NCI-H69 (cell line): ENCODE measurements around the gene AQP3.
"Not testable (repeated sequence)": the region's sequence is repeated elsewhere in the genome, so short reads cannot be mapped to it uniquely, and the experiment has no call there.

Experiments used
- DNase-seq: peaks from one replicate; lab custom pipeline; 2025; lab: John Stamatoyannopoulos, UW

The AQP3 gene

DNA sequence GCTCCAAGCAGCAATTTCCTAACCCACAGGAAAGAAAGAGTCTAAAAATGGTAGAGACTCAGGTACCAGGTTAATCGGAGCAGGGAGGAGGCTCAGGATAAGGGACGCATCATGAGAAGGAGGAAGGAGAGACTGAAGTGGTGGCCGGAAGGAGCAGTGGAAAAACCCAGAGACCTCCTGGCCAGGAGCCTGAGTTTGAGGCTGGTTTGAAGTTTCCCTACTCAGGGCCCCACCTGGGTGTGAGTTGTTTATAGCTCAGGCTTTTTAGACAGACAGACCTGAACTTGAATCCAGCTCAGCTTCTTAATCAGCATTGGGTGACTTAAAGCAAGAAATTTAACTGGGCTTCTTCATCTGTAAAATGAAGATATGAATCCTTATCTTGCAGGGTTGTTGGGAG, 33.1 kb downstream of the AQP3 start:
- no peak for DNase-seq

DNA sequence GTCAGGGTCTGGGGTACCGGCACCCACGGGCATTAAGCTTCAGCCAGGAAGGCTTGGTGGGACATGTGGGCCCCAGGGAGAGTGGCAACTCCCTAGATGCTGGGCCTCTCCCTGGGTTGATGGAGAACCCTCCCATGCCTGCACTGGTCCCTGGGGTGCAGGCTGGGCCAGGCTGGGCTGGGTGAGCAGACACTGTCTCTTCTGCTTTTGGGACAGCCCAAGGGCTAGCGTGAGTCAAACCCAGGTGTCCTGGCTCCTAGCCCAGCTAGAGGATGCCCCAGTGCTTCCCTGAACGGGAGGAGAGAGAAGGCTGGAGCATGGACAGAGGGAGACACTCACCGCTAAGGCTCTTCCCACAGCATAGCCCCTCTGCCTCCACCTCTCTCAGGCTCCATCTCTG, 39.3 kb downstream of the AQP3 start:
- no peak for DNase-seq

DNA sequence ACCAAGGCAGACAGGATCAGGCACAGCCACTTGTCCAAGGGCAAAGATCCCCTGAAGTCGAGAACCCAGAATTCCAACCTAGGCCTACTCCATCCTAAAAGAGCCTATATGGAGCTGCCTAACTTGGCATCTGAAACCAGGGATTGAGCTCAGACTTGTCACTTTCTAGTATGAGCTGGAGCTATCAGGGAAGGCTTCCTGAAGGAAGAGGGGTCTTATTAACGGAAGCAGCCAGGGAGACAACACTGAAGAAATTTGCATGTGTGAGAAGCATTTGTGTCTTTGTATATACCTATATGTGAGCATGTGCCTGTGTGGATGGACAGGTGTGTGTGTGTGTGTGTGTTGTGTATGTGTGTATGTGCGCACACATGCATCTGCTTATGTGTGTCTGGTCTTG, 40.3 kb downstream of the AQP3 start:
- DNase-seq, result no peak

DNA sequence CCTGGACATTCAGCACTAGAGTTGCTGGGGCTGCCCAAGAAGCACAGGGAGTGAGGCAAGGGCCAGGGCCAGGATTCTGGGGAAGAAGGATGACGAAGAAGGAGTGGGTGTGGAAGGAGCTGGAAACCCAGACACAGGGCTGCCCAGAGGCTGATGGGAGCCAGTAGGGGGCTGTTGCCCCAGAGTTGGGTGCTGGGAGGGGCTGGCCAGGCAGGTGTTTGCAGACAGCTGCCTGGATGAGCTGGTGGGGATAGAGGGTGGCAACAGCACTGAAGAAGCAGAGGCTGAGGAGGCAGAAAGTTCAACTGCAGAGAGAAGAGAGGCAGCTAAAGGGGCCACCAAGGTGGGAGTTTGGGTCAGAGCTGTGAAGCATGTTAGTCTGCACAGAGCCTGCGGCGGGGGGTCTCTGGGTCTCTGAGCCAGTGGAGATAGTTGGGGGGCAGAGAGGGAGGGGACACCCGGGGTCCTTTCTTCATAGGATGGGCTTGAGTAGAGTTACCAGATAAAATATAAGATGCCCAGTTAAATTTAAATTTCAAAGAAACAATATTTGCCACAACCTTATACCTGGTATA, 42.5 kb downstream of the AQP3 start:
- DNase-seq, result peak; percentile 23

DNA sequence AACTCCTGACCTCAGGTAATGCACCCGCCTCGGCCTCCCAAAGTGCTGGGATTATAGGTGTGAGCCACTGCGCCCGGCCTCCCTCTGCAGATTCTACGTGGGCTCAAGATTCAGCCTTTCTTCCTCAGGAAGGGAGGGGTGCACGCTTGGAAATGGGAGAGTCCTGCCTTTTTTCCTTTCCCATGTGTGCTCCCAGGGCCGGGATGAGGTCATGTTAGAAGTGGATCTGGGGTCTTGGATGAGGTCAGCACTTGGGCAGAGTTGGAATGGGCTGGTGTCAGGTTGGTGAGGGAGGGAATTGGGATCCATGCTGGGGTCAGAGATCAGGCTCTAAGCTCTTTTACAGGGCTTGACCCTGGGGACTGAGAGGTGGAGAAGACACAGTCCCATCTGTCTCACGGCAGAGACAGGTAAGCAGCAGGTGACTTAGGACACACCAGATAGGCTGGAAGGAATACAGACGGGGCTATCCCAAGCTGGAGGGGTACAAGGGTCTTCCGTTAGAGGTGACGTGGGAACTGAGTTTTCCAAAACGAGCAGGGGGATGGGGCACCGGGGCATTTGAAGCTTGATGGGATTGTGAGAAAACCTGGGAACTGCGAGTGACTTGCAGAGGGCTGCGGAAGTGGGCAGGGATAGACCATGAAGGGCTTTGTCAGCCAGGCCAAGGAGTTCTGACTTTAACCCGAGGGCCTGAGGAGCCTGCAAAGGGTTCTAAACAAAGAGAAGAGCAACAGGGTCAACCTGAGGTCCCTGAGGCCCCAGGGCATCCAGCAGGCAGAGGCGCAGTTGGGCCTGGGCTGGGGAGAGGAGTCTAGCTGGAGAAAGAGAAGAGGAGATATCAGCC, 43.2 kb downstream of the AQP3 start:
- no peak for DNase-seq

DNA sequence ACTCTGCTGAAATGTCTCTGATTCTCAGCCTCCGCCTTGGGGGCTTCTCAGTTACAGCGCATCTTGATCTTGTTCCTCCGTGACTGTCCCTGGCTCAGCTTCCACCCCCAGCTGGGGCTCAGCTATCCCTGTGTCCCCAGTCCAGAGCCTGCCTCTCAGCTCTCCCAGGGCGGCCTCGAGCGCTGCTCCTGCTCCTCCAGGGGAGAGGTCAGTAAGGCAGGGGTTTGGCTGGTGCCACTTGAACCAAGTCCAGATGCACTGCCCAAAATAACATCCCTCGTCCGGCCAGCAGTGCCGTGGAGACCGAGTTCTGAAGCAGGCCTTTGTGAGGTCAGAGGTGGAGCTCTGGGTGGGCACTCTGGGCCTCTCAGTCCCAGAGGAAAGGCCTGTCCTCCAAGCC, 45.0 kb downstream of the AQP3 start, which contains the start of gene AQP7:
Gene AQP7 (minus strand): TSS at position 198 of the 400 bp plus-strand sequence. CDS start 1,306 bp downstream, outside the sequence.
- DNase-seq, result not testable (repeated sequence)

DNA sequence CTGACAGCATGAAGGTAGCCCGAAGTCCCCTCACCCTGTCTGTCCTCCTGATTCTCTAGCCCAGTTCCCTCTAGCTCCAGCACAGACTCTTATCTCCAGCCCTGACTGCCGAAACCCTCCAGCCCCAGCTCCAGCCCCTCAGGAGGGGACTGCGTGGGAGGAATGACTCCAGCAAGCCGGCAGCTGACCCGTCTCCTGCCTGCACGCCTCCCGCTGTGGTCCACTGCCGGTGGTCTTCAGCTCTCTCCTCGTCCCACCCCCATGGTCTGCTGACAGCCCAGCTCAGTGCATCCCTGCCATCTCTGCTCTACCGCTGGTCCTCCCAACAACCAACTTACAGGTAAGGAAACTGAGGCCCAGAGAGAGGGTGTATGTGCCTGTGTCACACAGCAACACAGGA, 45.6 kb downstream of the AQP3 start:
- DNase-seq, result not testable (repeated sequence)

DNA sequence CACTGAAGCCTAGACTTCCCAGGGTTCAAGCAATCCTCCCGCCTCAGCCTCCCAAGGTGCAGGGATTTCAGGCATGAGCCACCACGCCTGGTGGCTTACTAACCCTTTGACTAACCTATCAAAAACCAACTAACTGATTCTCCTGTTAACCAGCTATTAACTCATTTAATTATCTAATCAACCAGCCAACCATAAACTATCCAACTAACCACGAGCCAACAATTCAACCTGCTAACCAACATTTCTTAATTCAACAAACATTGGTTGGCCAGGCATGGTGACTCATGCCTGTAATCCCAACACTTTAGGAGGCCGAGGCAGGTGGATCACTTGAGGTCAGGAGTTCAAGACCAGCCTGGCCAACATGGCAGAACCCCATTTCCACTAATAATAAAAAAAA, 48.3 kb downstream of the AQP3 start:
- not testable (repeated sequence) for DNase-seq

DNA sequence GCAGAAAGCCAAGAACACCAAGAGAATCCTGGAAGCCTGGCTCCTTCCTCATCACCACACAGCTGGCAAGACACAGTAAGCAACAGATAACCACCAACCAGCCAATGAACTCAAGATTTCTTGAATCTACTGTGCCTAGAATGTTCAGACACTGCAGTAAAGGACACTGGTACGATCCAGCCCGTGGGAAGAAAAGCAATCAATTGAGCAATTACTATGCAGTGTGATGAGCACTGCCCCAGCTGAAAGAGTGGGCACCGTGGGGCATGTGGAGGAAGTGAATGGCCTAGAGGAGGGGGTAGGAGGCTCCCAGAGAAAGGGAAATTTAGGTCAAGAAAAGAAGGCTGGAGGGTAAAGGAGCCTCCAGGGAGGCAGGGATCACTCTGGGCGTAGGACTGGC, 49.6 kb downstream of the AQP3 start:
- DNase-seq, result not testable (repeated sequence)

DNA sequence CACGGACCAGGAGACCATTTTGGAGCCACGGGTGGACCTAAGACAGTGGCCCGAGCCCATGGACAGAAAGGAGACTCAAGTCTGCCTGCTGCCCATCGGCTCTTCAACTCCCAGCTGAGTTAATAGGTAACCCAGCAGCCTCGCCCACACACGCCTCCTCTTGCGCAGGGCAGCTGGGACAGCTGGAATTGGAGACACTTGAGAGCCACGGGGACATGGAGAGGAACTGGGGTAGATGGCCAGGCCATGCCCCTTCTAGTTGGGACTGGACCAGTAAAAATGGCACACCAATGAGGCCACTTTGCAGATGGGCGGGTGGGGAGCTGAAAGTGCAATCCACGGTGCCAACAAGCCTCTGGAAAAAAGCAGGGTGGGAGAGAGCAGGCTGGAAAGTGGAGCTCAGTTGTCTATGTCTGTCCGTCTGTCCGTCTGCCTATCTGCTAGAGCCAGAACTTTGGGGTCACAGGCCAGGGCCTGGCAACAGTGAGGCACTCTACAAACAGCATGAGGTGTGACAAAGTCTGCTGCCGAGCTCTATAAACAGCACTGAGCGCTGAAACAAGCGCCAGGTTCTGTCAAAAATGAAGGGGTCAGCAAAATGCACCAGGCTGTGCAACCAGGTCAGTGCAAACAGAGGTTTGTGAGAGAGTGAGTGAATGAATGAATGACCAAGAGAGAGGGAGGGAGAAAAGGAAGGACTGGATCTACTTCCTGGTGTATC, 52.1 kb downstream of the AQP3 start:
- DNase-seq, result not testable (repeated sequence)

DNA sequence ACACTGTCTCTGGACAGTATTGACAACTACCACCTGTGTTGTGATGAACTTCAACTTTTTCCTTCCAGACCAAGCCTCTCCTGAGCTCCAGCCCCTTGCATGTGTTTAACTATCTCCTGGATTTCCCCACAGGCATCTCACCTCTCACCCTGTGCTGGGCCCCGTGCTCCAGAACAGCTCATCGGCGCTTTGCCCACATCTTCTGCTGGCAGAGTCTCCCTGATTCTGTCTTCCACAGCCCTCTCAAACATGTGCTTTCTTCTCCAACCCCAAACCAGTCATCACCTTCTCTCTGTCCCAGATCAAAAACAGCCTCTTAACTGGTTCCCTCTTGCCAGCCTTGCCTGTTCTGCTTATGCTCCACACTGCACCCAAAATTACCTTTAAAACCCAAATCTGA, 53.4 kb downstream of the AQP3 start:
- not testable (repeated sequence) for DNase-seq

DNA sequence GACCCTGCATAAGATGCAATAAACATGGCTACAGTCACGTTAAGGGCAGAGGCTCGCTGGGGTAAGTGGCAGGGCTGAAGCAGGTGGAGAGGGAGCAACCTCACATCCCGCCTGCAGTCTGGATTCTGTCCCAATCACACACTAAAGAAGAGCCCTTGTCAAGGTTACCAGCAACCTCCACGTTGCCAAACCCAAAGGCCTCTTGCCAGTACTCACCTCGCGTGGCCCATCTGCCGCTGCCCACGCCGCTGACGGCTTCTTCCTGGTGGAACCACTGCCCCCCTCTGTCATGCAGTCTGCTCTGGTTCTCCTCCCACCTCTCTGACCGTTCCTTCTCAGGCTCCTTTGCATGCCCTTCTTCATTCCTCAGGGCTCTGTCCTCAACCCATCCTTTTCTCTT, 53.8 kb downstream of the AQP3 start:
- DNase-seq, result no peak

DNA sequence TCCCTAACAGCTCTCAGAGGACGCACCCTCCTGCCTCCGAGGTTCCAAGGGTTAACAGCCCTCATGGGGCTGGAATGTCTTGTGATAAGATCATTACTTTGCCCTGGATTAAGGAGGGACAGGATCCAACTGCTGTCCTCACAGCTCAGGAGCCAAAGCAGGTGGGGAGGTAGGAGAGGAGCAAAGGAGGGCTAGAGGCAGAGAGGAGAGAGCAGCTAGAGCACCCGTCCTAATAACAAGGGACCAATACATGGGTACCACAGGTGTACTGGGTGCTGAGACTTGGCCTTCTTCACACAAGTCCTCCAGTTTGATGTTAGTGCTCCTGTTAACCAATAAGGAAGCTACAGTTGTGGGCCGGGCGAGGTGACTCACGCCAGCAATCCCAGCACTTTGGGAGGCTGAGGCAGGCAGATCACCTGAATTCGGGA, 54.8 kb downstream of the AQP3 start:
- DNase-seq, result not testable (repeated sequence)
